ENCODE results near the gene RMDN2.

The RMDN2 gene

GRCh38 chr2:38033646-38034045 lies 108.6 kb downstream of the RMDN2 start:
- no peak overlapping the region for H3K27ac ChIP-seq (ENCODE audit: low read depth in 2 of 2, low read length in 2 of 2)
- H3K9ac ChIP-seq (ENCODE audit: low read depth in 1 of 2, low read length in 2 of 2), result no peak overlapping the region
- H3K4me3 ChIP-seq (ENCODE audit: low read length in 2 of 2), result no peak overlapping the region
- H3K4me1 ChIP-seq (ENCODE audit: control insufficient read depth in 2 of 2, insufficient read depth in 2 of 2, low read length in 2 of 2), result no peaks in the 10 kb centered on the region
- peaks cover 0 to 3% of the 10 kb centered on the region in 2 donors for H3K27me3 ChIP-seq (ENCODE audit: control insufficient read depth in 2 of 2, insufficient read depth in 2 of 2, low read length in 2 of 2)
- H3K9me3 ChIP-seq (ENCODE audit: control insufficient read depth in 2 of 2, low read length in 2 of 2), result no peaks in the 10 kb centered on the region
- no peaks in the 10 kb centered on the region for H3K36me3 ChIP-seq (ENCODE audit: control insufficient read depth in 2 of 2, insufficient read depth in 2 of 2, low read length in 2 of 2)

DNA sequence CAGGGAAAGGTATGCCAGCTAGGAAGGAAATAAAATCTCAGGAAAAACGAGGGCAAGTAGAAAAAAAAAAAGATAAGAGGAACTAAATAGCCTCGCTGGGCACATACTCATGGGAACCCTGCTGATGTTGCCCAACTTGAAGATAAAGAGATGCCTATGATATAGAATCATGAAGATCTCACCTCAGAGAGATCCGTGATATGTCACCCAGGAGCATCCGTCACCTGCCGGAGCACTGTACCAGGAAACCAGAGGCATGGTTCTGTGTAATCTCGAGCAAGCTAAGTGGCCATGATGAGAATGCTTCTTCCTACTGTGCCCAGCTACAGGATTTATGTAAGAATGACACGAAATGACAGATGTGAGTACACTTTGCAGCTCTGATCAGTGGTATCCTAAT lies 110.9 kb downstream of the RMDN2 start:
- H3K27me3 ChIP-seq (ENCODE audit: control insufficient read depth in 2 of 2, insufficient read depth in 2 of 2, low read length in 2 of 2), result peaks cover 0 to 3% of the 10 kb centered on the region in 2 donors

GRCh38 chr2:38037325-38037724 lies 112.2 kb downstream of the RMDN2 start:
- H3K9ac ChIP-seq (ENCODE audit: low read depth in 1 of 2, low read length in 2 of 2), result no peak overlapping the region
- no peak overlapping the region for H3K4me3 ChIP-seq (ENCODE audit: low read length in 2 of 2)
- peaks cover 0 to 3% of the 10 kb centered on the region in 2 donors for H3K27me3 ChIP-seq (ENCODE audit: control insufficient read depth in 2 of 2, insufficient read depth in 2 of 2, low read length in 2 of 2)
- no peaks in the 10 kb centered on the region for H3K9me3 ChIP-seq (ENCODE audit: control insufficient read depth in 2 of 2, low read length in 2 of 2)
- no peaks in the 10 kb centered on the region for H3K36me3 ChIP-seq (ENCODE audit: control insufficient read depth in 2 of 2, insufficient read depth in 2 of 2, low read length in 2 of 2)
- H3K27ac ChIP-seq (ENCODE audit: low read depth in 2 of 2, low read length in 2 of 2), result no peak overlapping the region
- H3K4me1 ChIP-seq (ENCODE audit: control insufficient read depth in 2 of 2, insufficient read depth in 2 of 2, low read length in 2 of 2), result no peaks in the 10 kb centered on the region

More for the DNA sequence above, 110.9 kb downstream of the RMDN2 start:
- Histone ChIP-seq H3K9me3 (ENCODE audit: control insufficient read depth in 2 of 2, low read length in 2 of 2) (no peaks in the 10 kb centered on the region), H3K36me3 (ENCODE audit: control insufficient read depth in 2 of 2, insufficient read depth in 2 of 2, low read length in 2 of 2) (no peaks in the 10 kb centered on the region), H3K4me1 (ENCODE audit: control insufficient read depth in 2 of 2, insufficient read depth in 2 of 2, low read length in 2 of 2) (no peaks in the 10 kb centered on the region), H3K4me3 (ENCODE audit: low read length in 2 of 2) (no peak overlapping the region), H3K27ac (ENCODE audit: low read depth in 2 of 2, low read length in 2 of 2) (no peak overlapping the region), H3K9ac (ENCODE audit: low read depth in 1 of 2, low read length in 2 of 2) (no peak overlapping the region)

GRCh38 chr2:38037757-38038621 lies 112.9 kb downstream of the RMDN2 start:
- Histone ChIP-seq H3K4me3 (ENCODE audit: low read length in 2 of 2) (peak overlapping the region in 1 of 2 donors; percentile 42), H3K27ac (ENCODE audit: low read depth in 2 of 2, low read length in 2 of 2) (no peak overlapping the region), H3K9me3 (ENCODE audit: control insufficient read depth in 2 of 2, low read length in 2 of 2) (no peaks in the 10 kb centered on the region), H3K27me3 (ENCODE audit: control insufficient read depth in 2 of 2, insufficient read depth in 2 of 2, low read length in 2 of 2) (peaks cover 0 to 3% of the 10 kb centered on the region in 2 donors), H3K36me3 (ENCODE audit: control insufficient read depth in 2 of 2, insufficient read depth in 2 of 2, low read length in 2 of 2) (no peaks in the 10 kb centered on the region), H3K9ac (ENCODE audit: low read depth in 1 of 2, low read length in 2 of 2) (no peak overlapping the region), H3K4me1 (ENCODE audit: control insufficient read depth in 2 of 2, insufficient read depth in 2 of 2, low read length in 2 of 2) (no peaks in the 10 kb centered on the region)

- Histone ChIP-seq H3K27me3 (ENCODE audit: control insufficient read depth in 2 of 2, insufficient read depth in 2 of 2, low read length in 2 of 2) (peaks cover 0 to 3% of the 10 kb centered on the region in 2 donors), H3K4me3 (ENCODE audit: low read length in 2 of 2) (peak overlapping the region in 1 of 2 donors; percentile 42), H3K4me1 (ENCODE audit: control insufficient read depth in 2 of 2, insufficient read depth in 2 of 2, low read length in 2 of 2) (no peaks in the 10 kb centered on the region), H3K27ac (ENCODE audit: low read depth in 2 of 2, low read length in 2 of 2) (no peak overlapping the region), H3K9me3 (ENCODE audit: control insufficient read depth in 2 of 2, low read length in 2 of 2) (no peaks in the 10 kb centered on the region), H3K9ac (ENCODE audit: low read depth in 1 of 2, low read length in 2 of 2) (no peak overlapping the region), H3K36me3 (ENCODE audit: control insufficient read depth in 2 of 2, insufficient read depth in 2 of 2, low read length in 2 of 2) (no peaks in the 10 kb centered on the region)
Measured at GRCh38 chr2:38038682-38039081, 113.6 kb downstream of the RMDN2 start.

GRCh38 chr2:38039121-38039910 lies 114.2 kb downstream of the RMDN2 start:
- H3K27ac ChIP-seq (ENCODE audit: low read depth in 2 of 2, low read length in 2 of 2), result no peak overlapping the region
- H3K36me3 ChIP-seq (ENCODE audit: control insufficient read depth in 2 of 2, insufficient read depth in 2 of 2, low read length in 2 of 2), result no peaks in the 10 kb centered on the region
- H3K4me3 ChIP-seq (ENCODE audit: low read length in 2 of 2), result no peak overlapping the region
- no peaks in the 10 kb centered on the region for H3K9me3 ChIP-seq (ENCODE audit: control insufficient read depth in 2 of 2, low read length in 2 of 2)
- no peaks in the 10 kb centered on the region for H3K4me1 ChIP-seq (ENCODE audit: control insufficient read depth in 2 of 2, insufficient read depth in 2 of 2, low read length in 2 of 2)
- no peak overlapping the region for H3K9ac ChIP-seq (ENCODE audit: low read depth in 1 of 2, low read length in 2 of 2)
- peaks cover 0 to 3% of the 10 kb centered on the region in 2 donors for H3K27me3 ChIP-seq (ENCODE audit: control insufficient read depth in 2 of 2, insufficient read depth in 2 of 2, low read length in 2 of 2)

DNA sequence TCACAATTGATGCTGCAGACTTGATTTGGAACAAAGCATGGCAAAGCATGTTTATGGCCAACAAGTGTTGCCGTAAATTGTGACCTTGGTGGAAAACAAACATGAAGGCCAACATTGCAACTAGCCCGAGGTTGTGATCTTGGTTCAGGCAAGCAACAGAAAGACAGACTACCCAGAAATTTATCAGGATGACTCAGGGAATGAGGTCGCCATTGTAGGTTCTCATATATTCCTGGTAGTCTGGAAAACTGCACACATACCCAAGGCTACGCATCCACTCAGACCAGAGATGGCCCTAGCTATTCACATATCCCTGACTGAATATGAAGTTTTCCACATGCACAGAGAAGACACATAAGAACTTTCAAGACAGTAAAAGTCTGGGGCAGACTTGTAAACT lies 120.7 kb downstream of the RMDN2 start:
- no peaks in the 10 kb centered on the region for H3K27me3 ChIP-seq (ENCODE audit: control insufficient read depth in 2 of 2, insufficient read depth in 2 of 2, low read length in 2 of 2)
- no peaks in the 10 kb centered on the region for H3K4me1 ChIP-seq (ENCODE audit: control insufficient read depth in 2 of 2, insufficient read depth in 2 of 2, low read length in 2 of 2)
- no peak overlapping the region for H3K4me3 ChIP-seq (ENCODE audit: low read length in 2 of 2)
- no peaks in the 10 kb centered on the region for H3K36me3 ChIP-seq (ENCODE audit: control insufficient read depth in 2 of 2, insufficient read depth in 2 of 2, low read length in 2 of 2)
- no peak overlapping the region for H3K9ac ChIP-seq (ENCODE audit: low read depth in 1 of 2, low read length in 2 of 2)
- no peak overlapping the region for H3K27ac ChIP-seq (ENCODE audit: low read depth in 2 of 2, low read length in 2 of 2)
- no peaks in the 10 kb centered on the region for H3K9me3 ChIP-seq (ENCODE audit: control insufficient read depth in 2 of 2, low read length in 2 of 2)

DNA sequence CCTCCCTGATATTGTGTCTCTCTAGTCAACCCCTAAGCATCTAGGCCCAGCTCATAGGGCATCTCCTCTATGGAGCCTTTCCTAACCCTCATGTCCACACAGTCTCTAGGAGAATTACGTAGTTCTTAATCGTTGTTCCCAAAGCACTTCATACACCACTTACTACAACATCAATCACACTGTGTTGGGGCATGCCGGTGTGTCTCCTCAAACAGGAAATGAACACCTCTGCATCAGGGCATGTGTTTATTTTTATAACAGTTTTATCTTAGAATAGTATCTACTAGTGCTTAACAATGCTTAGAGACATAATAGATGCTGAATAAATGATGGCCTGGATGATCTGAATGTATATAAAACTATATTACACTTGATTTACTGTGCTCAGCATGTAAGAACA lies 131.1 kb downstream of the RMDN2 start:
- no peak overlapping the region for H3K9ac ChIP-seq (ENCODE audit: low read depth in 1 of 2, low read length in 2 of 2)
- no peak overlapping the region for H3K27ac ChIP-seq (ENCODE audit: low read depth in 2 of 2, low read length in 2 of 2)
- H3K27me3 ChIP-seq (ENCODE audit: control insufficient read depth in 2 of 2, insufficient read depth in 2 of 2, low read length in 2 of 2), result no peaks in the 10 kb centered on the region
- no peaks in the 10 kb centered on the region for H3K4me1 ChIP-seq (ENCODE audit: control insufficient read depth in 2 of 2, insufficient read depth in 2 of 2, low read length in 2 of 2)
- no peak overlapping the region for H3K4me3 ChIP-seq (ENCODE audit: low read length in 2 of 2)
- no peaks in the 10 kb centered on the region for H3K36me3 ChIP-seq (ENCODE audit: control insufficient read depth in 2 of 2, insufficient read depth in 2 of 2, low read length in 2 of 2)
- H3K9me3 ChIP-seq (ENCODE audit: control insufficient read depth in 2 of 2, low read length in 2 of 2), result no peaks in the 10 kb centered on the region

DNA sequence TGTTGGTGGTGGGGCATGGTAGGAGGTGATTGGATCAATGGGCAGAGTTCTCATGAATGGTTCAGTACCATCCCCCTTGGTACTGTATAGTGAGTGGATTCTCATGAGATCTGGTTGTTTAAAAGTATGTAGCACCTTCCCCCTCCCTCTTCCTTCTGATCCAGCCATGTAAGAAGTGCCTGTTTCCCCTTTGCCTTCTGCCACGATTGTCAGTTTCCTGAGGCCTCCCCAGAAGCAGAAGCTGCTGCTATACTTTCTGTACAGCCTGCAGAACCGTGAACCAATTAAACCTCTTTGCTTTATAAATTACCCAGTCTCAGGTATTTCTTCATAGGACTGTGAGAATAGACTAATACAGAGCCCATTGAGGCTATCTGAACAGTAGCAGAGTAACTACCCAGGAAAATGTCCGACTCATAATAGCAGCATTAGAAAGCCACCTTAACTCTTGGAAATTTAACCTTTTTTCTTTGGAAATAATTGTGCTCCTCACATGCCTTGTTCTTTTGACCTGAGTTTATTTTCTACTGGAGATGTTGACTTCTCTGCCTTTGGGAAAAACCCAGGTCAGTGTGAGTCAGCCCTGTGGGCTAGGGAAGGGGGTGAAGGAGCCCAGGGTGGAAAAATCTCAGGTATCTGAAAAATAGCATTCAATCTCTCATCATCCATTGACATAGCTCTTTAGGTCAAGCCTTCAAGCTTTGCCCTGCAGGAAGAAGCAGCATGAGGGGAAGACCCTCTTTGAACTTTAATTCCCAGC lies 132.7 kb downstream of the RMDN2 start:
- Histone ChIP-seq H3K9me3 (ENCODE audit: control insufficient read depth in 2 of 2, low read length in 2 of 2) (no peaks in the 10 kb centered on the region), H3K36me3 (ENCODE audit: control insufficient read depth in 2 of 2, insufficient read depth in 2 of 2, low read length in 2 of 2) (no peaks in the 10 kb centered on the region), H3K27ac (ENCODE audit: low read depth in 2 of 2, low read length in 2 of 2) (no peak overlapping the region), H3K4me3 (ENCODE audit: low read length in 2 of 2) (no peak overlapping the region), H3K4me1 (ENCODE audit: control insufficient read depth in 2 of 2, insufficient read depth in 2 of 2, low read length in 2 of 2) (no peaks in the 10 kb centered on the region), H3K9ac (ENCODE audit: low read depth in 1 of 2, low read length in 2 of 2) (no peak overlapping the region), H3K27me3 (ENCODE audit: control insufficient read depth in 2 of 2, insufficient read depth in 2 of 2, low read length in 2 of 2) (no peaks in the 10 kb centered on the region)

All from mucosa of rectum (tissue), 2 donors.